ENCODE measurements around the gene SLC18A3. TPM values are rescaled to one million over a fixed set of nuclear protein-coding genes. Genes with fewer than 3 reads are reported as not detected.

The SLC18A3 gene
- total RNA-seq, 2 experiments from 2014 or later: not detected

DNA sequence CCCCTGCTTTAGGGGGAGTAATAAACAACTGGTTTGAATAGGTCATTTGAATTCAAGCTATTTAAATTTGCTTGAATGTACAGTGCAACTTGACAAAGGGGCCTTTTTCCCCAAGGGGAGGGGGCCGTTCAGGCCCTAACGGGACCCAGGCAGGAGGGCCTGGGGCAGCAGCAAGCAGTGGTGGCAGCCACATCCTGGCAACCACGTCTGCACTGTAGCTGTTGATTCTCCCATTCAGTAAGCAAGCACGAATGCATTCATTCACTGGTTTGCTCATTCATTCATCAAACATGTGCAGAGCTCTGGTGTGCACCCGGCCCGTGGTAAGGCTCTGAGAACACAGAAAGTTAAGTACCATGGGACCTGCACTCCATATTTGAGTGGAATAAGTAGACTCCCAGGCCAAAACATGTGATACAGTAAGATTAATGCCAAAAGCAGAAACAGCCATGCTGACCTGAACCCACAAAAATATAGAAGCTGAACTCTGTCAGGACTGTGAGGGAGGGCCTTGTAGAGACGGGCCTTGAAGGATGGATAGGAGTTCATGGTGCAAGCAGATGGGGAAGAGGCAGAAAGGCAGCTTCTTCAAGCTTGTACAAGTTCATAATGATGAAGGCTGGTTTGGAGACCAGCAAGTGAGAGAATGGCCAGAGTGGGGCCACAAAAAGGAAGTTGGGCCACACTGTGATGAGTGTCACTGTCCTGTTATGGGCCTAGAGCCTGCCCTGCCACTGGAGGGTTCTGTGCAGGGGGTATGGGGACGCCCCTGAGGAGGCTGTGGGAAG is 40.0 kb downstream of the SLC18A3 start:
- TF ChIP-seq, protein P1, sequence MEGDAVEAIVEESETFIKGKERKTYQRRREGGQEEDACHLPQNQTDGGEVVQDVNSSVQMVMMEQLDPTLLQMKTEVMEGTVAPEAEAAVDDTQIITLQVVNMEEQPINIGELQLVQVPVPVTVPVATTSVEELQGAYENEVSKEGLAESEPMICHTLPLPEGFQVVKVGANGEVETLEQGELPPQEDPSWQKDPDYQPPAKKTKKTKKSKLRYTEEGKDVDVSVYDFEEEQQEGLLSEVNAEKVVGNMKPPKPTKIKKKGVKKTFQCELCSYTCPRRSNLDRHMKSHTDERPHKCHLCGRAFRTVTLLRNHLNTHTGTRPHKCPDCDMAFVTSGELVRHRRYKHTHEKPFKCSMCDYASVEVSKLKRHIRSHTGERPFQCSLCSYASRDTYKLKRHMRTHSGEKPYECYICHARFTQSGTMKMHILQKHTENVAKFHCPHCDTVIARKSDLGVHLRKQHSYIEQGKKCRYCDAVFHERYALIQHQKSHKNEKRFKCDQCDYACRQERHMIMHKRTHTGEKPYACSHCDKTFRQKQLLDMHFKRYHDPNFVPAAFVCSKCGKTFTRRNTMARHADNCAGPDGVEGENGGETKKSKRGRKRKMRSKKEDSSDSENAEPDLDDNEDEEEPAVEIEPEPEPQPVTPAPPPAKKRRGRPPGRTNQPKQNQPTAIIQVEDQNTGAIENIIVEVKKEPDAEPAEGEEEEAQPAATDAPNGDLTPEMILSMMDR (IDR thresholded peaks at IDR 0.05): no peak
- ChIA-PET CTCF (no interaction called here), POLR2A (no interaction called here)
- H3K4me1 ChIP-seq (ENCODE audit: insufficient read depth, low read length): peaks cover 4% of the 10 kb centered on the region
- peaks cover under 1 to 4% of the 10 kb centered on the region in 2 experiments for H3K27me3 ChIP-seq (ENCODE audit: control insufficient read depth in 1 of 2, insufficient read depth in 2 of 2, low read length in 2 of 2)
- no peak overlapping the region for H3K4me3 ChIP-seq (ENCODE audit: low read length)
- no peak overlapping the region for H3K27ac ChIP-seq (ENCODE audit: low read depth in 1 of 2, low read length in 2 of 2)
- no peak overlapping the region for H3K4me3 Mint-ChIP-seq
- intact Hi-C loops (cut with DNase I, micrococcal nuclease): no loop called here
- no peaks in the 10 kb centered on the region for H3K9me3 Mint-ChIP-seq
- H3K27ac Mint-ChIP-seq: no peak overlapping the region
- H3K9me3 ChIP-seq (ENCODE audit: control insufficient read depth in 1 of 2, insufficient read depth in 1 of 2, low read length in 2 of 2): peaks cover 0 to 6% of the 10 kb centered on the region in 2 experiments
- H3K36me3 Mint-ChIP-seq (ENCODE audit: low read depth): no peaks in the 10 kb centered on the region
- no peaks in the 10 kb centered on the region for H3K4me1 Mint-ChIP-seq (ENCODE audit: low read depth)
- ATAC-seq (ENCODE audit: poor library complexity): no peak
- peaks cover 16% of the 10 kb centered on the region for H3K27me3 Mint-ChIP-seq
- no peak for DNase-seq
- no peaks in the 10 kb centered on the region for H3K36me3 ChIP-seq (ENCODE audit: insufficient read depth, low read length)

DNA sequence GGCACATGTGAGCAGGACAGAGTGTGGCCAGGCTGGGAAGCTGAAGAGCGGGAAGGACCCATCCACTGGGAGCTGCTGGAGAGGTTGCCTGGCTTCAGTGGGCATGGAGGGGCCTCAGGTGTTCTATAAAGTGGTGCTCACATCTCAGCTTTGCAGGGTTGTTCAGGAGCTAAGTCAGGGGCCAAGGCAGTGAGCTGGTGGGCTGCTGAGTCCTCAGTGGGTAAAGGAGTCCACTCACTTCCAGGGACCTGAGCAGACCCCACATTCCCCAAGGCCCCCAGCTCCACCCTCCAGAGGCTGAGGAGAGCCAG is 40.6 kb downstream of the SLC18A3 start:
- CTCF ChIA-PET: no interaction called here
- H3K27ac ChIP-seq (ENCODE audit: low read depth in 1 of 2, low read length in 2 of 2): no peak overlapping the region
- no peaks in the 10 kb centered on the region for H3K9me3 Mint-ChIP-seq
- DNase-seq (no peak), ATAC-seq (ENCODE audit: poor library complexity) (no peak)
- intact Hi-C loops (cut with DNase I, micrococcal nuclease): no loop called here
- peaks cover 0 to 6% of the 10 kb centered on the region in 2 experiments for H3K9me3 ChIP-seq (ENCODE audit: control insufficient read depth in 1 of 2, insufficient read depth in 1 of 2, low read length in 2 of 2)
- POLR2A ChIA-PET: no interaction called here
- peaks cover 12% of the 10 kb centered on the region for H3K27me3 Mint-ChIP-seq
- no peaks in the 10 kb centered on the region for H3K36me3 Mint-ChIP-seq (ENCODE audit: low read depth)
- H3K27ac Mint-ChIP-seq: no peak overlapping the region
- H3K36me3 ChIP-seq (ENCODE audit: insufficient read depth, low read length): no peaks in the 10 kb centered on the region
- H3K4me1 ChIP-seq (ENCODE audit: insufficient read depth, low read length): peaks cover 4% of the 10 kb centered on the region
- no peak overlapping the region for H3K4me3 ChIP-seq (ENCODE audit: low read length)
- H3K4me1 Mint-ChIP-seq (ENCODE audit: low read depth): no peaks in the 10 kb centered on the region
- H3K27me3 ChIP-seq (ENCODE audit: control insufficient read depth in 1 of 2, insufficient read depth in 2 of 2, low read length in 2 of 2): peaks cover 2 to 4% of the 10 kb centered on the region in 2 experiments
- H3K4me3 Mint-ChIP-seq: no peak overlapping the region
- TF ChIP-seq, protein P1 (IDR thresholded peaks at IDR 0.05): no peak

DNA sequence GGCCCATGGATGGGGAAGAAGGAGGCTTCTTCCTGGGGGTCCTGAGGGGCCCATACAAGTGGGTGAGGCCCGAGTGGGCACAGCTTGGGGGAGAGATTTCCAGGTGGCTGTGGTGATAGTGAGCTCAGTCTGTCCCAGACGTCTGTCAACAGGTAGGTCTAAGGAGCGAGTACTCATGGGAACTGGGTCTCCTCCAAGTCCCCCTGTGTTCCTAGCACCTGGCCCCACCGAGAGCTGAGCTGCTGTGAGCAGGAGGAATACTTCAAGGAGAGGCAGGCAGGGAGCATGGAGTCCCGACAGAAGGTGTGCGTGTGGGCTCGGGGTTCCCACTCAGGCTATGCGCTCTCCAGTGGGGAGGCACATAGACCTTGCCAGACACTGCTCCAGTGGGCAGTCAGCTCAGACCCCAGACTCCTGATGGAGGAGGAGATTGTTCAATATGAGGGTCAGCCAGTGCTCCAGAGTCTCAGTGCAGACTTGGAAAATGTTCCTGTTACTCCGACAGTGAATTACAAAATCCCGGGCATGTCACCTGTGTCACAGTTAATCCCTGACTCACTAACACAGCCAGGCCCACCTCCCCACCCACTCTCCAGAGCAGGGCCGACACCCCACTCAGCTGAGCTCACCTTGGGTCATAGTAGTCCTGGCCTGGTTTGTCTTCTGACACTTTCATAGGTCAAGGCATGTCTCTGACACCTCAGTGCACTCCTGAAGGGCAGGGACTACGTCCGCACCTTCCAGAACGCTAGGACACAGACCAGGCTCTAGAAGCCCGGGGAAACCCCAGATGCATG is 41.1 kb downstream of the SLC18A3 start:
- Histone ChIP-seq H3K4me3 (ENCODE audit: low read length) (no peak overlapping the region), H3K9me3 (ENCODE audit: control insufficient read depth in 1 of 2, insufficient read depth in 1 of 2, low read length in 2 of 2) (peaks cover 0 to 5% of the 10 kb centered on the region in 2 experiments), H3K27me3 (ENCODE audit: control insufficient read depth in 1 of 2, insufficient read depth in 2 of 2, low read length in 2 of 2) (peaks cover 2 to 4% of the 10 kb centered on the region in 2 experiments), H3K27ac (ENCODE audit: low read depth in 1 of 2, low read length in 2 of 2) (no peak overlapping the region), H3K4me1 (ENCODE audit: insufficient read depth, low read length) (peaks cover 4% of the 10 kb centered on the region), H3K36me3 (ENCODE audit: insufficient read depth, low read length) (no peaks in the 10 kb centered on the region)
- H3K4me1 Mint-ChIP-seq (ENCODE audit: low read depth): no peaks in the 10 kb centered on the region
- DNase-seq (no peak), ATAC-seq (ENCODE audit: poor library complexity) (no peak)
- H3K9me3 Mint-ChIP-seq: no peaks in the 10 kb centered on the region
- intact Hi-C loops (cut with DNase I, micrococcal nuclease): no loop called here
- no peak overlapping the region for H3K27ac Mint-ChIP-seq
- H3K36me3 Mint-ChIP-seq (ENCODE audit: low read depth): no peaks in the 10 kb centered on the region
- ChIA-PET POLR2A (no interaction called here), CTCF (no interaction called here)
- TF ChIP-seq, protein P1 (IDR thresholded peaks at IDR 0.05): no peak
- H3K27me3 Mint-ChIP-seq: peaks cover 13% of the 10 kb centered on the region
- H3K4me3 Mint-ChIP-seq: no peak overlapping the region
